ENCODE results near the gene TCF7L2.

Gene TCF7L2

GRCh38 chr10:113041841-113042750, 92.0 kb downstream of the TCF7L2 start:
- no peak for TF ChIP-seq CTCF (IDR thresholded peaks at IDR 0.05)
- Histone ChIP-seq H3K27ac (peak overlapping the region; percentile 14 to 64), H3K4me3 (no peak overlapping the region)
- DNase-seq (ENCODE audit: low spot score), result peak; percentile 67

GRCh38 chr10:113042868-113043267, 92.8 kb downstream of the TCF7L2 start:
- DNase-seq (ENCODE audit: low spot score), result peak; percentile 46
- Histone ChIP-seq H3K4me3 (no peak overlapping the region), H3K27ac (peak overlapping the region in 1 of 2 donors; percentile 64)
- TF ChIP-seq CTCF (IDR thresholded peaks at IDR 0.05), result no peak

- no peak for DNase-seq (ENCODE audit: low spot score)
- Histone ChIP-seq H3K27ac (peak overlapping the region; percentile 47 to 77), H3K4me3 (no peak overlapping the region)
- no peak for TF ChIP-seq CTCF (IDR thresholded peaks at IDR 0.05)
Observed at GRCh38 chr10:113044016-113044755, 94.1 kb downstream of the TCF7L2 start.

GRCh38 chr10:113045147-113046055, 95.4 kb downstream of the TCF7L2 start:
- TF ChIP-seq CTCF (IDR thresholded peaks at IDR 0.05), result no peak
- DNase-seq (ENCODE audit: low spot score), result no peak
- H3K27ac ChIP-seq, result peak overlapping the region; percentile 47 to 82
- H3K4me3 ChIP-seq, result no peak overlapping the region

GRCh38 chr10:113047151-113047550, 97.1 kb downstream of the TCF7L2 start:
- peak overlapping the region; percentile 23 for H3K4me3 ChIP-seq
- DNase-seq (ENCODE audit: low spot score), result no peak
- no peak for TF ChIP-seq CTCF (IDR thresholded peaks at IDR 0.05)
- H3K27ac ChIP-seq, result peak overlapping the region; percentile 65 to 83

GRCh38 chr10:113047605-113047962, 97.5 kb downstream of the TCF7L2 start:
- Histone ChIP-seq H3K27ac (peak overlapping the region; percentile 65 to 83), H3K4me3 (peak overlapping the region; percentile 23)
- no peak for DNase-seq (ENCODE audit: low spot score)
- TF ChIP-seq CTCF (IDR thresholded peaks at IDR 0.05), result no peak
